HG03442 (cell line): Measurements from ENCODE around the gene TM9SF2.
"Not testable (repeated sequence)": the region's sequence is repeated elsewhere in the genome, so short reads cannot be mapped to it uniquely, and the experiment has no call there.

ENCODE experiments used
- ATAC-seq: cut with Tn5 transposase; IDR thresholded peaks from one replicate; pipeline ENCODE4 v1.9.1; 2021; ENCODE audit warnings: mild to moderate bottlenecking, moderate library complexity; ENCODE audit not compliant: unreplicated experiment

Gene TM9SF2

GRCh38 chr13:99501184-99501847 is at the start of gene TM9SF2:
TM9SF2 (plus strand) TSS chr13:99501472; CDS start chr13:99501607, 135 bp downstream.
- peak; percentile 41 for ATAC-seq

GRCh38 chr13:99454518-99455183 is 46.6 kb upstream of the TM9SF2 start:
- no peak for ATAC-seq

GRCh38 chr13:99459099-99459850 is 42.0 kb upstream of the TM9SF2 start:
- no peak for ATAC-seq

- not testable (repeated sequence) for ATAC-seq
These were observed 40.5 kb upstream of the TM9SF2 start for GRCh38 chr13:99460802-99461201.

- ATAC-seq = no peak
These were observed 37.5 kb upstream of the TM9SF2 start for GRCh38 chr13:99463646-99464397.

- ATAC-seq = no peak
These were observed 36.8 kb upstream of the TM9SF2 start for GRCh38 chr13:99464441-99464949.

DNA sequence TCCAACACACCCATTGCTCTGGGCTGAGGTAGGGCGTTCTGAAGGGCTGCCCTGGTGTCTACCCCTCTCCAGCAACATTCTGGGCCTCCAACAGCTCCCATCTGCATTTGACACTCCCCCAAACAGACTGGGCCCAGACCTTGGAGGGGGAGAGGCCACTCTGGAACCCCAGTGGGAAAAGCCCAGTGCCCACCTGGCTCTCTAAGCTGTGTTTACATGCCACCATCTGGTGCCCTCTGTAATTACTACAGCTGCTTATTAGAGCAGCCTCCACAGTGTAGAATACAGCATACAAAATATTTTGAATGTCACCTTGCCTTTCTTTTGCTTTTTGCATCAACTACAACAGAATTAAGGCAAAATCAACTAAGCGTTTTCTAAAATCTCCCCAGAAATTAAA is 35.8 kb upstream of the TM9SF2 start:
- no peak for ATAC-seq

- ATAC-seq = no peak
These were observed 33.5 kb upstream of the TM9SF2 start for GRCh38 chr13:99467764-99468163.

- no peak for ATAC-seq
These were observed 32.2 kb upstream of the TM9SF2 start for GRCh38 chr13:99469041-99469440.

DNA sequence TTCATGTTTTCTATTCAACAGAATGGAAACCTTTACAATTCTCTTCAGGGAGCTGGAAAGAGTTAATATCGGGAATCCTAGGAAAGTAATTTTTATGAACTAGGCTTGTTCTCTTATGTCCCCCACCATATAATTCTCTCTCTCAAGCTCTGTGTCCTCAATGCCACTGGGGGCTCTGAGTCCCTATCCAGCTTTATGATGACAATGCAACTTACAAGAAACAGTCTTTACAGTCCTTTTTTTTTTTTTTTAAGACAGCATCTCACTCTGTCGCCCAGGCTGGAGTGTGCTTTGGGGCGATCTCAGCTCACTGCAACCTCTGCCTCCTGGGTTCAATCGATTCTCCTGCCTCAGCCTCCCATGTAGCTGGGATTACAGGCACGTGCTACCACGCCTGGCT is 31.2 kb upstream of the TM9SF2 start:
- no peak for ATAC-seq

GRCh38 chr13:99471221-99472121 is 29.8 kb upstream of the TM9SF2 start:
- no peak for ATAC-seq

GRCh38 chr13:99472122-99472440 is 29.2 kb upstream of the TM9SF2 start:
- ATAC-seq = no peak

DNA sequence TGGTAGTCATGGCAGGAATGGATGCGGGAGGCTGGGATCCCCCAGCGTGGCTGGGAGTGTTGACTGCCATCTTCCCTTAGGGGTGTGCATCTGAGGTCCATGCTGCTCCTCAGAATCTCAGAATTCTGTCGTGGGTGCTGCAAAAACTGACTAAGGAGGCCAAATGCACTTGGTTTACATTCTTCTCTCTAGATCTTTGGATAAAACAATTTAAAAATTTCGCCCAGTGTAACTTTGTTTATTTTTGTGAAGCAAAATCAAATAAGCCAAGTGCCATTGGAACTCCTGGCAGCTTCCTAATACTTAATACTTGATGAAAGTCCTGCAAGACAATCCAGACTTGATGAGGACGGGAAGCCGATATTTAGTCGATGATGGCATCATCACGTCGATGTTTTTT is 27.8 kb upstream of the TM9SF2 start:
- no peak for ATAC-seq

- ATAC-seq = no peak
These were observed 24.6 kb upstream of the TM9SF2 start for GRCh38 chr13:99476648-99477047.

DNA sequence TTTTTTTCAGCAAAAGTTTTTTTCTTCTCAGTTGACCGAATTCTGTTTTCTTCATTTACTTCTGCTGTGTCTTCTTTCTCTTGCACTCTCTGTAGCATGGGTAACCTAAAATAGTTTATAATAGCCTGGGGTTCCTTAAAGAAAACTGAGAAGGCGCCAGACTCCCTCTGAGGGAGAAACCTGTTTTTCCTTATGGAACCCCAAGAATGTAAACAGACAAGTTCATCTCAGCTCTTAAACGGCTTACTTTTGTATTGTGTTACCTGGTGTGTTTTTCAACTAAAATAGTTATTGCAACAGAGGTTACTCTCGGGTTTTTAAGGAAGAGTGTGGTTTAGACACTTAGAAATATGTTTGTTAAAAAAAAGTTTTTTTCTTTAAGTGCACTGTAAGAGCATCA is 23.8 kb upstream of the TM9SF2 start:
- no peak for ATAC-seq

DNA sequence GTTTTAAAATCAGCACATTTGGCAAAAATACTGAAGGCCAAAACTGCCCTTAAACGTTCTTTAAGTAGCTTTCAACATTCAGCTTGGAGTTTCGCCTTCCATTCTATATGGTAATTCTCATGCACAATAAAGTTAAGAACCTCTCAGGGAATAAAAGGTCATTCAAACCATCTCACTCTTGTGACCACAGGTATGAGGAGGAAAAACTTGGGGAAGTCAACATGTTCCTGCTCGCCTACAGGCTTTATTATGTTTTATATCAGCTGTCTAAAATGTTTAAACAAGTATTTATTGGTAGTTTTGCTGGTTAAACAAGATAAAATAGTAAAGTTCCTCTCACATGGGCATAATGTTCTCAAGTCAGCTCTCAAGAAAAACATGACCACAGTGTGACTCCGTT is 19.9 kb upstream of the TM9SF2 start:
- ATAC-seq = no peak

- no peak for ATAC-seq
These were observed 16.8 kb upstream of the TM9SF2 start for GRCh38 chr13:99484473-99484872.

DNA sequence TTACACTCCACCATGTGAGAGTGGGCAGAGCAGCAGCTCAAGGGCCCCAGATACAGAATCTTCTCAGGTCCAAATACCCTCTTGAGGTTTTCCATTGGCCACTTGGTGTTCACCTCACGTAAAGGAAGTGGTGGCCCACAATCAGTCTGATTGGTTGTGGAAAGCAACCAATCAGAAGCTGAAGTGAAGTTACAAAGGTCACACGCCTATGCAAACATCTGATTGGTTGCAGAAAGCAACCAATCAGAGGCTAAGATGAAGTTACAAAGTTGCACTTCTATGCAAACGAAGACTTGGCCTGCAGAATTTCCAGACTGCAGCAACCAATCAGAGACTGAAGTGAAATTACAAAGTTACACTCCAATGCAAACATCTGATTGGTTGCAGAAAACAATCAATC is 14.3 kb upstream of the TM9SF2 start:
- ATAC-seq = no peak

DNA sequence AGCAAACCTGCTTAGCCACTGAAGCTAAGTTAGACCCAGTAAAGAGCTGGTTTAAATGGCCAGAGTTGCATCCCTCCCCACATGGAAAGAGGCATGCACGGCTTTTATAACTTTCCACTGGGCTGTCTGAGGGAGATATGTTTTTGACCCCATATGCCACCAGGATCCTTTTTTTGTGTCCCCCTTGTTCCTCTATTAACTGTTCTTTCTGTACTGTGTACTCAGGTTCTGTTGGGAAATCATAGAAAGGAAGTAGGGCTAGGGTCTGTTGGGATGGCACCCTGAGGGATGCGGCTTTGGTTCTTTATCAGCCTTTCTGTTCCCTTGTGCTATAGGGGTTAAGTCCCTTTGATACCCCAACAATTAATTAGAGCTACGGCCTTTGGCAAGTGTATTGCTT is 12.2 kb upstream of the TM9SF2 start:
- no peak for ATAC-seq

GRCh38 chr13:99491750-99492149 is 9.5 kb upstream of the TM9SF2 start:
- not testable (repeated sequence) for ATAC-seq
